NCI-H2029 (cell line): ENCODE measurements around the gene ANKRD26.

Source experiments
- DNase-seq: peaks from one replicate; lab custom pipeline; 2025; lab: John Stamatoyannopoulos, UW

The ANKRD26 gene

DNA sequence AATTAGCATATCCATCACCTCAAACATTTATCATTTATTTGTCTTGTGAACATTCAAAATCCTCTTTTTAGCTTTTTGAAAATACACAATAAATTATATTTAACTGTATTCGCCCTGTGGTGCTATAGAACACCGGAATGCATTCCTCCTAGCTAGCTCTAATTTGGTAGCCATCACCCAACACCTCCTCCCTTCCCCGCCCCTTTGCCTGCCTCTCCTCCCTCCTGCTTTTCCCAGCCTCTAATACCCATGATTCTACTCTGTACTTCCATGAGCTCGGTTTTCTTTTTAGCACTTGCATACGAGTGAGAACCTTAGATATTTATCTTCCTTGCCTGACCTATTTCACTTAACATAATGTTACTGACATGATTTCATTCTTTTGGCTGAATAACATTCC, 80.1 kb downstream of the ANKRD26 start:
- no peak for DNase-seq

DNA sequence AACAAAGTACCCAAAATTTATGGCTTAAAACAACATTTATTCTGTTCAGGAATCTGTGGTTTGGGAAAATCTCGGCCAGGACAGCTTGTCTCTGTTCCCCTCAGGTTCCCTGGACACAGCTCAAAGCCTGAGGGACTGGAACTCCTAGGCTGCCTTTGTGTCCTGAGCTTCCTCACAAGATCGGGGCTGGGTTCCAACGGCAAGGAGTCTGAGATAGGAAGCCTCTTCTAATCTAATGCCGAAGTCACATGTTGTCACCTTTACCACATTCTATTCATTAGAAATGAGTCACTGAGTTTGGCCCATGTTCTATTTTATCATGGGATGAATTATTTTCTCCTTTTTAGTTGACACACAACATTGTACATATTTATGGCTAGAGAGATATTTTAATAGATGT, 80.5 kb downstream of the ANKRD26 start:
- no peak for DNase-seq

DNA sequence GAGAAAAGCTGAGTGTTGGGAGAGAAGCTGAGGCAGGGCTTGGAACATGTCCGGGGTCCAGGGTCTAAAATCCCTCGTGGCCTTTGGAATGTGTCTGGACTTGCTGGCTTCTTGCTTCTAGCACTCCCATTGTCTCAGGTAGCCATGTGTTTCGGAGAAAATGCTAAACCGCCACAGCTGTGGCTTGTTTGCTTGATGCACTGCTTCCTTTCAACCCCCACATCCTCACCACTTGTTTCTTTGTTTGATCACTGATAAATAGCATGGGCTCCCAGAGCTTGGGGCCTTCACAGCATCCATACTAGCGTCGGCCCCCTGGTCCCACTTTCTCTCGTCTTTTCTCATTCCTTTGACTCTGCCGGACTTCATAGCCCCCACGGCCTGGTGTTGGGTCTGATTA, 102.7 kb downstream of the ANKRD26 start:
- DNase-seq: no peak

DNA sequence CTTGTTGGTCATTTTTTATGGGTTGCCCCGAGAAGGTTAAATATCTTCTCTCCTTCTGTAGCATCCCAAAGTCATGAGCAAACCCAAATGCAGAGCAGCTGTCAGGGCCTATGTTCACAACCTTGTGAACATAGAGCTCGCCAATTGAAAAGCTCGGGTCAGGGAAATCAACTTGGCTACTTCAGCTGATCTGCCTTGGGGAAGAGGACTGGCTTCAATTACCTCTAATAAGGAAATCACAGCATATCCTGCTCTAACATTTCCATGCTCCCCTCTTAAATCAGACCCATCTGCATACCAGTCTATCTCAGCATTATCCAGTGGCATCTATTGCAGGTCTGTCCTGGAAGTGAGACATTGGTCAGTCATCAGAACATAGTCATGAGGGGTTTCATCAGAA, 105.6 kb downstream of the ANKRD26 start:
- DNase-seq: no peak

DNA sequence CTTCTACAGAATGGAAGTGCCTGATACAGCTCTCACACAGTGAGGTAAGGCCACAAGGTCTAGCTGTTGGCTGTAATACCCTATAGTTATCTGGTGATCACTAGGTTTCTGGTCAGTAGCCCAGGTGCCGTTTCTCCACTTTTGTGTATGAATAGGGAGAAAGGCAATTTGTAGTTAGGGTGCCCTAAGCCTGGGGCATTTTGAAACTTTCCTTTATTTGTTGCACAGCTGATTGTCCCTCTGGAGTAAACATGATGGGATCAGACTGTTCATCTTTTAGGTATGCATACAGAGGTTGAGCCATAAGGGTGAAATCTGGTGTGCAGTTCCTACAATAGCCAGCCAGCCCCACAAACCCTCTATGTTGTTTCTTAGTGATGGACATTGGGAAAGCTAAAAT, 112.4 kb downstream of the ANKRD26 start:
- DNase-seq: no peak

DNA sequence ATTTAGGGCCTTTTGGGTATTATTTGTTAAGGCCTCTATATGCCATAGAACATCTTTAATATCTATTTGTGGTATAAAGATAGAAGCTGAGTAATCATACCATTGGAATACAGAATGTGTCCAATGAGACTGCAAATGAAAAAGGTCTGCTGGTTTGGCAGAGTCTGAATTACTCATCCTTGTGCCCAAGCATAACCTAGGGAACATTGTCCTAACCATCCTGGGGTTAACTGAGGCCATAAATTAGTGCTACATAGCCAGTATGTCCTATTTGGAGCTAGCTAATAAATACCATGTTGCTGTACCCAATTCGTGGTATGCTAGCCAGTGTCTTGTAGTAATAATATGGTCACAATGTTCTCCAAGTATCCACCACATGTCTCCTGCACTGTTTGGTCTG, 117.1 kb downstream of the ANKRD26 start:
- DNase-seq: no peak

DNA sequence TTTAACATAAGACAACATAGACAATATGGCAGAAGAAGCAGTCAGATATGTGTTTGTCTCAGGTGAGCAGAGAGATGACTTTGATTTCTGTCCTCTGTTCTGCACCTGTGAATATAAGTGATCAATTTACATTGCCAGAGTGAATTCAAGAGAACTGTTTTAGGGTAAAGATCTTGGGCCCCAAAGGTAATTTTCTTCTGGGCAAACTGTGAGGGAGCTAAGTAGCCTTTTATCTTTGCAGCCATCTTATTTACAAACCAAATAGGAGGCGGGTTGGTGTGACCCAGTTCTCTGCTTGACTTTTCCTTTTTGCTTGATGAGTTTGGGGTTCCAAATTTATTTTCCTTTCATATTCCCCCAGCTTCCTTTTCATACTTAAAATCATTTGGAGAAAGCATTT, 118.2 kb downstream of the ANKRD26 start:
- no peak for DNase-seq

DNA sequence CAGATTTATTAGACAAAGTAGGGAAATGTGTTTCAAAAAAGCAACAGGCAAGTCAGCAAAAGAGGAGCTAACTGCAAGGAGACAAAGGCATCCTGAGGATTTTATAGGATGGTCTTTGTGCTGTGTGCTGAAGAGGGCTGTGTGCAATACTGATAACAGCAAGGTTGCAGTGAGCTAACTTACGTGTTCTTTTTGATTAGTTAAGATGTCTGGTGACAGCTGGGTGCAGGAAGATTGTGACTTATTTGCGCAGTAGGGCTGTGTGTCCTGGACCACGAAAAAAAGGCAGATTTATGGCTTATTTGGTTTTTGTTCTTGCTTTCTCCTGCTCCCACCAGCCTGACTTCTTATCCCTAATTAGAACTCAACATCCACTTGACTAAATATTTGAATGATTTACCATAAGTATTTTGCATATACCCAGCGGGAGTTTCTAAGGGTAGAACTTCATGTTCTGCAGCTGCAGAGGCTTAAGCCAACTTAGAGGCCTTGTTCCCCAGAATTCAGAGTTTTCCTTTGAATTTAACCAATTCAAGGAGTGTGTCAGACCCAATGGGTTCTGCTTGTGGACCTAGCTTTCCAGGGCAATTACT, 119.0 kb downstream of the ANKRD26 start:
- no peak for DNase-seq

DNA sequence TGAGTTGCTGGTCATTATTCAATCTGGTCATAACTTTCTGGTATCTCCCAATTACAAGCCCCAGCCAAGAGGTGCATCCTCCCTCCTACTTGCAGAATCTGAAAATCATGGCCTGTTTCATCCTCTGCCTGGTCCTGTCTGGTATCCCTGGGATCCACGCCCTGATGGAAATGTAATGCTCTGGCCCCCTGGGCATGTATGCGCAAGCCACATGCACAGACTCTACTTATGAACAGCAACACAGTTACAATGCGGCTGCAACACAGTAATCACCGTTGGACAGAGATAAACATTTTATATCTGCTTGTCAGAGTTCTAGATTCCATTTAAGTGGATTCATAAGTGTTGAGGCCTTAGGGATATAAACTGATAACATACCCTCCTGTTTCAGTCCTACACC, 121.8 kb downstream of the ANKRD26 start:
- no peak for DNase-seq

DNA sequence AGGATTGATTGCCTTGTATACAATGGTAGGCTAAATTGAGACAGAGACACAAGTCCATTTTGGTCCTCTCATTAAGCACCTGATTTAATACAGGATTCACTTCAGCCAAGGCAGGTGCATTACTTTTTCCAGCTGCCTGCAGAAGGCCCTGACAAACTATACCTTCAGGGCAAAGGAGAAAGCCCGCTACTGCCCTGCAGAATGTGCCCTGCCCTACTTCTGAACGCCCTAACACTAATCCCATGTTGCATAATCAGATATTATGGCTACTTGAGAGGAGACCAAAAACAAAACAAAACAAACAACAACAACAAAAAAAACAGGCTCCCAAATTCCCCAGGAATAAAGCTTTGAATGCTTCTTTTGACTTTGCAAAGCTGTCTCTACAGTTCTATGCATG, 122.7 kb downstream of the ANKRD26 start:
- DNase-seq: no peak

DNA sequence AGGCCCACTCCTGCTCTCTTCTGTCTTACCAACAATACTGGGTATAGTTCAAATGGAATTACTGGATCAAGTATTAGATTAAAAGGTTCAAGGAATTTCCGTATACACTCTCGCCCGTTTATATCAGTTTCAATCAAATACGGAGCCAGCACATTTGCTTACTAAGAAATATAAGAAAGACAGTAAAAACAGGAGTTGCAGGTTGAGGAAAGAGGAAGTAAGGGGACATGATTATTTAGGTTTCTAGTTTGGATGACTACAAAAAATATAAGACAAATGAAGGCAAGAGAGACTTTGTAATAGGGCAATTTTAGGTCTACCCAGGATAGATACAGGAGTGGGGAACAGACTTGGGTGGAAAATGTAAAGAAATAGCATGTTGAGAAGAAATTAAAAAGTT, 129.6 kb downstream of the ANKRD26 start:
- DNase-seq: no peak

DNA sequence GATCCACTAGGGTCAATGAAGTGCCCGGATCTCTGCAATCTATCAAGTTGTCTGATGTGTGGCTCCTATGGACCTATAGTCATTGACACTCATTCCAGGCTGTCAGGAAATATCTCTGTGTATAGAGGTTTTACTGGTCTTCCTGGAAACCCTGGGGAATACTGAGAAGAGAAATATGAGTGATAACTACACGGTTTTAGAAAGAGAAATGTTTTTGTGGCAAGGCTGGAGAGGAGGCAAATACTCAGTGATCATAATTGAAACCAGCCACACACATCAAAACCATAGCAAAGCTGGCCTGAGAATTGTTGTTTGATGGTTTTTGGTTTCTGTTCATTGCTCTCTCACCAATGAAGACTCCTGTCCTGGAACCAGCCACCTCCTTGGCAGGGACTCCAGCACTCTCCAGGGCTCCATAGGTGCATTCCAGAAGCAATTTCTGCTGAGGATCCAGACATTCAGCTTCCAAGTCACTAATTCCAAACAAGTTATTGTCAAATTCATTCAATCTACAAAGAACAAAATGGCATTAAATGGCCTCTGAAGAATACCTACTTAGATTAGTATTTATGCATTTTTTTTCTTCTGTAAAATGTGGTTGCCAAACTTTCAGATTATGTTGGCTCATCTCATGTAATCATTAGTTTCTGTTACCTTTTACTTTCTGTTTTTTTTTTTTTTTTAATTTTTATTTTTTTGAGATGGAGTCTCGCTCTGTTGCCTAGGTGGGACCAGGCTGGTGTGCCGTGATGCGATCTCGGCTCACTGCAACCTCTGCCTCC, 131.0 kb downstream of the ANKRD26 start:
- no peak for DNase-seq

DNA sequence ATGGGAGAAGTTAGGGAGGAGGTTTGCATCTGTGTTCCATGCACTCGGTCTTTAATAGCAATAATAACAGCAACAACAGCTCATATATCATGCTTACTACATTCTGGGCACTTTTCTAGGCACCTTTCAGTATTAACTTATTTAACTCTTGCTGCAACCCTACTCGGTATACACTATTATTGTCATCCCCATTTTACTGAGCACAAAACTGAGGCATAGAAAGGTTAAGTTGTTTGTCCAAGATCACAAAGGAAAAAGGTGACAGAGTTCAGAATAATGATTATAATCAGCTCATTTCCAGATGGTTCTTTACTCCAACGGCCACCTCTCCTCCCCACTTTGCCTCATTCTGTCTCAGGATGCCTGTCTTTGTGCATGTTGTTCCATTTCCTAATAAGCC, 137.5 kb downstream of the ANKRD26 start:
- no peak for DNase-seq

DNA sequence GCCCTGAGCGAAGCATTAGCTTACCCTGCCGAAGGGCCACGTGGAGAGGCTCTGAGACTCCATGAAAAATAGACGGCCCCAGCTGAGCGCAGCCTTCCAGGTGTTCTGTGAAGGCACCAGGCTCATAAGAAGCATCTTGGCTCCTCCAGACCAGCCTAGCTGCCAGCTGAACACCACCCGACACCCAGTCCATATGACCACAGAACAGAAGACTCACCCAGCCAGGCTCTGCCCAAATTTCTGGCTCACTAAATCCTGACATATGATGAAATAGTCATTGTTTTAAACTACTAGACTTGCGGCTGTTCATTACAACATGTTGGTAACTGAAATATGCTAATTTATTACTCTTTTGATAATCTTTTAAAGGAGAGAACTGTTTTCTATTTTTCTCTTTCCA, 140.0 kb downstream of the ANKRD26 start:
- DNase-seq: no peak

DNA sequence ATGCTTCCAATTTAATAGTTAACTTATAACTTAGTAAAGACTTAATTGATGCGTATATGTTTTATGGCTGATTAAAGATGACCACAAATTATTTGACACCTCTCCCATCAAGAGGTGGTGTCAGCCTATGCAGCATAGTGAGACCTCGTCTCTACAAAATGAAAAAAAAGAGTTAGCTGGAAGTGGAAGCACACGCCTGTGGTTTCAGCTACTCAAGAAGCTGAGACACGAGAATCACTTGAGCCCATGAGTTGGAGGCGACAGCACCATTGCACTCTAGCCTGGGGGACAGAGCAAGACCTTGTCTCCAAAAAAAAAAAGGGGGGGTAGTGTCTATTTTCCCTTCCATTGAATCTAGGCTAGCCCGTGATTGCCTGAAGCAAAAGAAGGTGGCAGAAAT, 140.5 kb downstream of the ANKRD26 start:
- no peak for DNase-seq
